RCC 7860 (cell line): Measurements from ENCODE around the gene SEMA6D.

ENCODE experiments used
- DNase-seq: peaks from one replicate; pipeline ENCODE4 v3.0.0-alpha.2; 2015; ENCODE audit warnings: low spot score
- FAIRE-seq: peaks from 2 replicates; lab custom pipeline; 2012; peaks lifted over from hg19 to GRCh38; lab: Jason Lieb, UNC

SEMA6D gene

GRCh38 chr15:47741907-47742306 is 24.6 kb downstream of the SEMA6D start:
- DNase-seq = no peak
- FAIRE-seq = no peak

DNA sequence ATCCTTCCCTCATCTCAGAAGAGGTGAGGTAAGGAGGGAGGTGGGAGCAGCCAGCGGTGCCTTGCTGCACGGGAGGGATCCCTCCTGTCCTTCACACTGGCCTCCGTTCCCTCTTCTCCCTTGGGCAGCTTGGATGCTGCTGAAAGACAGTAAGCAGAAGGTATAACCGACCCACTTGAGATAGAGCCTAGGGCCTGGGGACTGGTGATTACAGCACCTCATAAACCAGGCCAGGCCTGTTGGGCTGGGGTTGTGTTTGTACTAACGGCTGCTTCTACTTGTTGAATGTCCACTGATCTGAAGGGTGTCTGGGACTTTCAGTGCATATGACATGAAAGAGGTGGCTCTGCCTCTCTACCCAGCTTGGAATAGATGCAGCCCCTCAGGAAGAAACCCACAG is 25.0 kb downstream of the SEMA6D start:
- FAIRE-seq (no peak), DNase-seq (no peak)

GRCh38 chr15:47742742-47743141 is 25.4 kb downstream of the SEMA6D start:
- no peak for FAIRE-seq
- no peak for DNase-seq

DNA sequence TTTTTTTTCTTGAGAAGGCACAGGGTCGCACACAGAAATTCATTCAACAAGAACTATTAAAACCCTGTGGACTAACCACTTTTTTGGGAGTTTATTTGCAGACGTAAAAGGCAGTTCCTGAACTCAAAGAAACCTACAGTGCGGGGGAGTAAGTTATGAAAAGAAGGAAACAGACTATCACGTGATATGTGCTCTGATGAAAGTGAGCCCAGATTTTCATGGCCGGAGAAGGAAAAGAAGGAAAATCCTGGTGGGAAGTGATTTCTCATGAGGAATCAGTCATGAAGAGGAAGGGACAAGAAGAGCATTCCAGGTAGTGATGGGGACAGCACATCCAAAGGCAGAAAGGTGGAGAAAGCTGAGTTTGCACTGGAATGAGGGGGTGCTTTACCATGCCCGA is 26.1 kb downstream of the SEMA6D start:
- FAIRE-seq (no peak), DNase-seq (no peak)

DNA sequence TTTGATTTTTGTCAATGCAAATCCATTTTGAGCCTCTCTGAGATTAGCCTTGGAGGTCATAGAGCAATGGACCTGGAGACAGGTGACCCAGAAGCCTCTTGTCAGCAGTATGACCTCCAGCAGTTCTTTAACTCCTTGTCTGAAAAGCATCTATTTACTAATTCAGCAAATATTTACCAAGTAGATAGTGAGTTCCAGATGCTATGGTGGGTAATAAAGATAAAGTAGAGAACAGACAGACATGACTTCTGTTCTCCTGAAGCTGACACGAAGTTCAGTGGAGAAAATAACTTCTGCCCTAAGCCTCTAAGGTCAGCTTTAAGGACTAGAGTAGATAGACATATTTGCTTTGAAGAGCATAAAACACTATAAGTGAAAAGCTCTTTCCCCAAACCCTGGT is 26.6 kb downstream of the SEMA6D start:
- no peak for DNase-seq
- FAIRE-seq = no peak

DNA sequence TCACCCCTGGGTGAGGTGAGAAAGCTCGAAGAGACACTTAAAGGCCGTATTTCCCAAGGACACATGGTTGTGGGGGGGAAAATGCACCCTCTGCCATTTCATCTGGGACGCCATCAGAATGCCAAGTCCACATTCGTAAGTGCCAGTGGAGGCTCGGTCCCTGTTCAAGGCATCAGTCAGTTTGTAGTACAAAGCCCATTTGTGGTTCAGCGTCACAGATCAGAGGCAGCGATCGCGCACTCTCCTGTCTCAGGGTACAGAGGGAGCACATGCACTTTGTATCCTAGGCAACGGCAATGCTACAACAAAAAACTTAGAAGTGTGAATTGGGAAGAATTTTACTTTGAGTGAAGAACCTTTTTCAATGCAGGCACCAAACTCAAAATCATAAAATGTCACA is 27.2 kb downstream of the SEMA6D start:
- DNase-seq = no peak
- FAIRE-seq = no peak

DNA sequence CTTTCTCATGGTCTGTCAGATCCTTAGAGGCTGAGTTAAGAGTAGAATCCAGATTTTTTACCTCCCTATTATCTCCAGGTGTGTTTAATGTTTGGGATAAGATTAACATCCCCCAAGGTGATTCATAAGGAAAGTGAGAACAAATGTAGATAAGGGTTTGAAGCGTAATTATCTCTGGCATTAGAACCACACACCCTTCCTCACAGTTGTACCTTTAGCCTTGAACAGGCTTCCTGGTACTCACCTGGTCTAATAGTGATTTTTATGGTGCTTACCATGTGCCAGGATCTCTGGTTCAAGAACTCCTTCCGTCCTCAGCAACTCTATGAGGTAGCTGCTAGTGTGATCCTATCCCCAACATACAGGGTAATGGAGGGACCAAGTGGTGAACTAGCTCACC is 27.7 kb downstream of the SEMA6D start:
- DNase-seq = no peak
- no peak for FAIRE-seq

- FAIRE-seq = no peak
- no peak for DNase-seq
Observed at GRCh38 chr15:47746516-47746915, 29.2 kb downstream of the SEMA6D start.

DNA sequence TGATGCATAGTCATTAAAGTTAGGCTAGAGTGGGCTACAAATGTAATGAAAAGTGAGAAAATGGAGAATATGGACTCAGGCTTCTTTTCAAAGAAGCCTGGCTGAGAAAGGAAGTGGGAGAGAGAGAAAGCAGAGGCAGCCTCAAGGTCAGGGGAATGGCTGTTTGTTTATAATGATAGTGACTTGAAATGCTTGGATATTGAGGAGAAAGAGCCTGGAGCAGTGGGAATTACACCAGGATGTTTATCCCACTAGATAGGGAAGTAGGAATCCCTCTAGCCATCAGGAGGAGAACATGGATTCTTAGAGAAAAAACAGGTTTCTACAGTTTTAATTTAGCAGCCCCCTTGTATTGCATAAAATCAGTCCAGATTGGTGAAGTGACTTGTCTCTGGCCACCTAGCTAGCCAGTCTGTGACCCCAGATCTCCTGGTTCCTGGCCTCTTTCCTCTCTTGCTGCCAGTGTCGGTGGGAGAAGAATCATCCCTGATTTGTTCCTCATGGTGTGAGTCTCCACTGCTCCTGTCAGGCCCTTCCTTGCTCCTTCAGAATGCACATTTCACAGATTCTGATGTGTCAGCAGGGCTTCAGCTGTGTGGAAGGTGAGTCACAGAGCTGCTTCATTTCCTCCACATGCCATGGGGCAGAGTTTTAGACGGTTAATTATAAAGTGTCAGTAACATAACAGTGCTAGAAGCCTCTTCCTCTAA is 32.9 kb downstream of the SEMA6D start:
- FAIRE-seq = peak; percentile 92
- DNase-seq = peak; percentile 83

DNA sequence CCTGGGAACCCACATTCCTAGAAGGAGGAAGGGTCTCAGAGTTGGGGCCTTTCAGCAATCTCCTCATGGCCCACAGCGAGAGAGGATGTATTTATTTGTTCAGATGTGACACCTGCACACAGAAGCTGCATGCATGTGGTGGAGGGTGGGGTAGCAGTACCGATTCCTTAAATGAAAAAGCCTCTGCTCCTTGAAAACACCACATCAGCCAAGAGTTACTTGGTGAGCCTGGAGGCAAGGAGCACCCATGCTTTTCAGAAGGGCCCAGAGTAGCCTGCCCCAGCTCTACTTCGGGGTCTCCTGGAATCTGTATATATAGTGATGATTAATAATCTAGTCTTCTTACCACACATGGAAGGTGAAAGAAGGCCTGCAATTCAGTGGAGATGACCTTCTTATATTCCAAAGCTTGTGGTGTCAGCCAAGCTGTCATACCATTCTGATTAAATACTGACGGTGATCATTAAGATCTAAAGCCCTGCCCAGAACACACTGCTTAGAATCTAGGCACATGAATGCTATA is 33.5 kb downstream of the SEMA6D start:
- FAIRE-seq = no peak
- DNase-seq = no peak

- no peak for FAIRE-seq
- no peak for DNase-seq
Observed at GRCh38 chr15:47753591-47753990, 36.3 kb downstream of the SEMA6D start.

- FAIRE-seq = no peak
- peak; percentile 6 for DNase-seq
Observed at GRCh38 chr15:47754312-47754711, 37.0 kb downstream of the SEMA6D start.

DNA sequence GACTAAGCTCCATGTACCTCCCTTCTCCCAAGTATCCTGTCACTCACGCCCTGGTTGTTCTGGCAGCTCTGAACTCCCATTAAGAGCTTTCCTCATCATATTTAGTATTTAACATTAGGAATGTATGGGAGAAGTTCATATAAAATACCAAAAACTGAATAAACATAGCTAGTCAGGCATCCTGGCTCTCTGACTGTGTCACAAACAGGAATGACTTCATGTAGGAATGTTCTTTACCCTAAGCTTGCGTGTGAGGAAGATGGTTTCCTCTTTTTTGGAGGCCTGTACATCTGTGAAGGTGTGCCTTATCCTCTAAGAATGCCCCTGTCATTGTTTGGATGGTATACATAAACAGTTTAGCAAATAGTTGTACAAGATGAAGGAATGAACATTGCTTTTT is 38.6 kb downstream of the SEMA6D start:
- DNase-seq = no peak
- FAIRE-seq = no peak

DNA sequence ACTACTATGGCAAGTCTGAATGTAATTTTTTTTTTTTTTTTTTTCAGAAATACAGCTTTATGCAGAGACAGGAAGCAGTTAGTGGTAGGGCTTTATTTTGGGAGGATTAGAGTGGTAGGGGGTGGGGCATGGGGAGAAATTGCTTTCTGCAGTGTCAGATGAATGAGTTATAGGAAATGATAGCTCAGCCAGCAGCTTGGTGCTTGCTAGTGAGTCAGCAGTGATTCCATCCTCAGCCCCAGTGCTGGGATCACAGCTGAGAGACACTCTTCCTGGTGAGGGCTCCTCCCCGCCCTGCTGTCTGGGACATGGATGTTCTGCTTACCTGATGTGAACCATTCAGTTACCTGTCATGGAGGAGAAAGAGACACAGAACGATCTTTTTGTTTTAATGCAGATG is 39.6 kb downstream of the SEMA6D start:
- DNase-seq (peak; percentile 79), FAIRE-seq (peak; percentile 85)

- no peak for DNase-seq
- no peak for FAIRE-seq
Observed at GRCh38 chr15:47757331-47757730, 40.0 kb downstream of the SEMA6D start.

DNA sequence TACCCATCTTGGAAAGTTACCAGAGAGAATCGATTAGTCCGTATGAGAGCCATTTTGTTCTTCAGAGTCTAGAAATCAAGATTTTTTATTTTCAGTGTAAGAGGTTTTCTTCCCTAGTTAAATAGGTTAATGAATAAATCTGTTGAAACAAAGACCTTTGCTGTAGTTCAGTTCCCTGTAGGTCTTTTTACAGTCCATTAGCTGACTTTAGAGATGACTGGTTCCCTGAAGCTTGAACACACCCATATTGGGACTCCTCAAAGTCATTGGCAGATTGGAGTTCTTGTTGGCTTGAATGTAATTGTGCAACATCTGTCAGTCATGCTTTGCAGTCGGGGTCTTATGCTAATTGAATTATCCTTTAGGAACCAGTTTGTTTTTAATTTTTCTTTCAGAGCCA is 45.3 kb downstream of the SEMA6D start:
- DNase-seq (no peak), FAIRE-seq (no peak)

- FAIRE-seq (no peak), DNase-seq (no peak)
Observed at GRCh38 chr15:47764666-47765065, 47.4 kb downstream of the SEMA6D start.

DNA sequence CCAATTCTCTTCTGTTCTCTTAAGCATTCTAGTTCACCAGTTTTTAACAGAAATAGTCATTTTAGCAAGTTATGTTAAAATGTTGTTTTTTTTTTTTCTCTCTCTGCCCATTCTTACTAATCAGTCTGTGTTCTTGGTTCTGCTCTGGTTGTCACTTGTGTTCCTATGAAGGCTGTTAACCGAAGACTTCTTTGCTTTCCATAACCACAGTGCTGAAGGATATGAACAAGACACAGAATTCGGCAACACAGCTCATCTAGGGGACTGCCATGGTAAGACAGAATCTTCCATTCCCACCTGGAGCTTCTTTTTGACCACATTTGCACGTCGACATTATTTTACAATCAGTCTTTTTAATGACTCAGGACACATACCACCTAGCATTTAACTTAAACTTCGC is 49.1 kb downstream of the SEMA6D start:
- FAIRE-seq (no peak), DNase-seq (no peak)

- FAIRE-seq (no peak), DNase-seq (no peak)
Observed at GRCh38 chr15:47767035-47767434, 49.7 kb downstream of the SEMA6D start.

DNA sequence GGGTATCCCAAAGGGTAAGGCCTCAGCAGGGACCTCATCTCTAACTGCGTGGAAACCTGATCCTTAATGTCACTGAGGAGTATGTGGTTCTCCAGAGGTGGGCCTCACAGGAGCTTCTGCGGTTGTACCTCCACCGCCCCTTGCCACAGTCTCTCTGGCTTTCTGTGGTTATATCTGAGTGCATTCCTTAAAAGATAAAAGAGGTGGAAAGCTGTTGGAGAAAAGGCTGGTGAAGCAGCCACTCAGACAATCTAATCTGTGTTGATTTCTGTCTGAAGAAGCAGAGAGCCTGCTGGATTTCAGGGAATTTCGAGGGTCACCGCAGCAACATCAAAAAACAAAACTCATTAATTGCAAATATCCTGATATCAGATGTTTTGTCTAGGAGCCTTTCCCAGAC is 51.4 kb downstream of the SEMA6D start:
- no peak for FAIRE-seq
- no peak for DNase-seq

- FAIRE-seq = no peak
- no peak for DNase-seq
Observed at GRCh38 chr15:47769166-47769565, 51.9 kb downstream of the SEMA6D start.

GRCh38 chr15:47773143-47773542 is 55.8 kb downstream of the SEMA6D start:
- FAIRE-seq (no peak), DNase-seq (no peak)

GRCh38 chr15:47778263-47778770 is 61.0 kb downstream of the SEMA6D start:
- DNase-seq = no peak

More at GRCh38 chr15:47778263-47778770, 61.0 kb downstream of the SEMA6D start:
- no peak for FAIRE-seq
